GM21423 (cell line): ENCODE results near the gene CKB.
"Not testable (repeated sequence)": the region's sequence is repeated elsewhere in the genome, so short reads cannot be mapped to it uniquely, and the experiment has no call there.

Source experiments
- ATAC-seq: cut with Tn5 transposase; IDR thresholded peaks from one replicate; pipeline ENCODE4 v1.9.1; 2021; ENCODE audit warnings: mild to moderate bottlenecking, moderate library complexity; ENCODE audit not compliant: unreplicated experiment

The CKB gene

GRCh38 chr14:103514596-103515421 lies 7.8 kb downstream of the CKB start:
- ATAC-seq = no peak

DNA sequence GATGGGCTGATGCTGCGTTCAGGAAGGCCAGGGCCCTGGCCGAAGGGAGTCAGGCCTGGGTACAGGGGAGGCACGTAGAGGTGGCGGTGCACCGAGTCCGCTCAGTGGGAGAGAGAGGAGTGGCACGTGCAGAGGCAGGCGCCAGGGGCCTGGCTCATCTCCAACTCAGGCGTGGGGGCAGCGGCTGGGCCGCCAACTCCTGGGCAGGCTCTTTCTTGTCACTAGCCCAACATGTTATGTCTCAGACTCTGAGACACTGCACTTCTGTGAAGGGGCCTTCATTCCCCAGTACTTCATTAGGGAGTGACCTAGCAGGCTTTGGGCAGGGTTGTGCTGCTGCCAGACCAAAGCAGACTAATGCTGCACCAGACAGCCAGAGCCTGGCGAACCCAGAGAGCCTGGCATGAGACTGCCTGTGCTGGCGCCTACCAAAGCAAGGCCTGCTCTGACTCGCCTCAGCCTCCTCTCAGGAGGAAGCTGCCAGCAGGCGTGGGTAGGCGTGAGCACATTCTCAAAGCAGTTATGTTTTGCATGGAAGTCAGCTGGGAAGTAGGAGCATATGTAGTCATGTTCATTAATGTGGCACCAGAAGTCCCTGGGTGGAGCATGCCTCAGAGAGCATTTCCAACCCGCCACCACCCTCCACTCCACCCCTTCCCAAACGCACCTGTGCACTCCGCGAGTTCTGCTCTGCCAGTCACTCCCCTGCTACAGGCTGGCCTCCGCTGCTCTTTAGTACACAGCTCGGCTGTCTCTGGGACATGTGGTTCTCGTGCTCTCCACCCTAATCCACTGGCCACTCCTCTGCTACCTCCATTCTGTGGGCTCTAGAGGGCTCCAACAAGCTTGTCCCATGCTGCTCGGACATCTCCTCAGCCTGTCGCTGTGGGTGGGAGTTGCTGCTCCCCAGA lies 9.7 kb downstream of the CKB start:
- ATAC-seq = no peak

GRCh38 chr14:103512180-103512579 lies 10.4 kb downstream of the CKB start:
- not testable (repeated sequence) for ATAC-seq

DNA sequence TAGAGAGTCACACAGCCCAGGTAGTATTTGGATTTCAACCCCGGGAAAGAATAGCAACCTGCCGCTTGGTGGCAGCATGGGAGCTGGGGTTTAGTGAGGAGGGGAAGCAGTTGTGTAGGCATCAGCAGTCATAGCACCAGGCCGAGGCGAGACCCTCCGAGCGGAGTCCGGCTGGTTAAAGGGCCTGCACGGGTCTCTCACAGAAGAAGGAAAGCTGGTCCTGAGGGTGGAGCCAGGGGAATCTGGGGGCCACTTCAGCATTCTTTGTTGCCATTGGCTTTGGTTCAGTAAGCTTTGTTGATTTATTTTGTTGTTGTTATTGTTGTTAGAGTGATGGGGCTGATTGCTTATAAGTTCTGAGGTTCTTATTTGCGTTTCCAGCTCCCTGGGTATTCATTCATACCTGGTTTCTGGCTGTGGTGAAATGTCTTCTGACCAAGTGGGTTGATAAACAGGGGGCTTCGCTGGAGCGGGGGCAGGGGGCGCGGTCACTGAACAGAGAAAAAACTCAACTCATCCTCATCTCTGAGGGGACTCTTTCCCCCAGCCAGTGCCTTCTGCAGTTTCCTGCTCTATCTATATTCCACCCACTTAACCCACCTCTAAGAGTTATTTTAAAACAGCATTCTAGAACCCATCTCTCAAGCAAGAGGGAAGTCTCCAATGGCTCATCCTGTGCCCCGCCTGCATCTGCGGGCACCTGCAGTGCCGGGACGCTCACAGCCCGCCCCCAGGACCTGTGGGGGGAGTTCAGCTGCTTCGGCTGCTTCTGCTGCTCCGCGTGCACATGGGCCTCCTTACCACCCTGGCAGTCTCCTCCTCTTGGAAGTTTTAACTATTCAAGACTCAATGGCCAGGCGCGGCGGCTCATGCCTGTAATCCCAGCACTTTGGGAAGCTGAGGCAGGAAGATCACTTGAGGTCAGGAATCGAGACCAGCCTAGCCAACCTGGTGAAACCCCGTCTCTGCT lies 11.6 kb downstream of the CKB start:
- ATAC-seq = no peak

GRCh38 chr14:103509864-103510723 lies 12.5 kb downstream of the CKB start:
- no peak for ATAC-seq

- ATAC-seq = no peak
Measured at GRCh38 chr14:103508521-103509329, 13.9 kb downstream of the CKB start.

- ATAC-seq = no peak
Measured at GRCh38 chr14:103507751-103508150, 14.9 kb downstream of the CKB start.

DNA sequence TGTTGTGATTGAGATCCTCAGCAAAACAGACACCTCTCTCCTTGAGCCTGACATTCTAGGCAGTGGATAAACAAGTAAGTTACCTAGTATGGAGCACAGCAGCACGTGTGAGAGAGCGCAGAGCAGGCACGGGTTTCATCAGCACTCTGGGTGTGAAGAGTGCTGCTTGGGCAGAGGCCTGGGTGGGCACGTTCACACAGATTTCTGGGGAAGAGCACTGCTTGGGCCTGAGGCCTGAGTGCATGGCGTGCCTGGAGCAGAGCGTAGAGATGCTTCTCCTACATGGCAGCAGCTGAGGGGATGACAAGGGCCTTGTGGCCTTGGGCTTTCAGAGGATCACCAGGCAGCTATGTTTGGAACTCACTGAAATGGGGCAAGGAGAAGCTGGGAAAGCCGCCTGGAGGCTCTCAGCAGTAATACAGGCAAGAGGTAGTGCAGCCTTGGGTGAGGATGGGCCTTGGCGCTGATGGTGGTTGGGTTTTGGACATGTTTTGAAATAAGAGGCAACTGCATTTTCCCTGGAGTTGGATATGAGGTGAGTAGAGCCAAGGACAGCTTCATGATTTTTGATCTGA lies 17.6 kb downstream of the CKB start:
- ATAC-seq = no peak

GRCh38 chr14:103503296-103503695 lies 19.3 kb downstream of the CKB start:
- ATAC-seq = no peak

DNA sequence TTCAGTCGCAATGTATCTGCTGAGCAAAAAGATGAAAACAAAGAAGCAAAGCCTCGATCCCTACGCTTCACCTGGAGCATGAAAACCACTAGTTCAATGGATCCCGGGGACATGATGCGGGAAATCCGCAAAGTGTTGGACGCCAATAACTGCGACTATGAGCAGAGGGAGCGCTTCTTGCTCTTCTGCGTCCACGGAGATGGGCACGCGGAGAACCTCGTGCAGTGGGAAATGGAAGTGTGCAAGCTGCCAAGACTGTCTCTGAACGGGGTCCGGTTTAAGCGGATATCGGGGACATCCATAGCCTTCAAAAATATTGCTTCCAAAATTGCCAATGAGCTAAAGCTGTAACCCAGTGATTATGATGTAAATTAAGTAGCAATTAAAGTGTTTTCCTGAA lies 19.8 kb downstream of the CKB start:
- no peak for ATAC-seq

- ATAC-seq = no peak
Measured at GRCh38 chr14:103501921-103502669, 20.5 kb downstream of the CKB start.

DNA sequence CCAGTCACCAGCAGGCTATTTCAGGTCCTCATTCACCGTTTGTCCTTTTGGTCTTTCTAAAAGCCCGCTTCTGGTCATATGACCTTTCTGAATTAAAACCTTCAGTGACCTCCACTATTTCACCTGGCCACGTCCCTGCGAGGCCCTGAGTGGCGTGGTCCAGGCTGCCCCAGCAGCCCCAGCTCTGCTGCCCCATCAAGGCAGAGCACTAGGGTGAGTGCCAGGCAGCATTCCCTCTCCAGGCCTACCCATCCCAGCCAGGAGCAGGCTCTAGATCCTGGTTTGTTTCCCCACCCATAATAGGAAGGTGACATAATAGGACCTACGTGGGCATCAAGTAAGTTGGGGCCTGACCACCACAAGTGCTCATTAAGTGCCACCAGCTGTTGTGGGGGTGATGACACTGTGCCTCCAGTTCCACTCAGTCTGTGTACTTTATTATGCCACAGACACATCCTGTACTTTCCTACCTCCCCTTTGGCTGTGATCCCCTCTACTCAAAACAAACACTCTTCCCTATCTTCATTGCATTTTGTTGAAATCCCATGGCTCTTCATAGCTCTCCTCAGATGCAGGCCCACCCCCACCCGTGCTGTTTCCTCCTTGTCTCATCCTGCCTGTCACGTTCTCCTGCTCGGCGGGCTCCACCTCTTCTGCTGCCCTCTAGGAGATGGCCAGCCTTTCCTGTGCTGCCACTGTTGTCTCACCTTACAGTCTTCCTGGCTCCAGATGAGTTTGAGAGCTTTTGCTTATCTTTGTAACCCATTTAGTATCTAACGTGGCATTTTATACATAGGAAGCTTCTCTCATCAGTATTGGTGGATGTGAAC lies 21.4 kb downstream of the CKB start:
- no peak for ATAC-seq

- peak; percentile 56 for ATAC-seq
Measured at GRCh38 chr14:103500148-103500990, 22.3 kb downstream of the CKB start.

DNA sequence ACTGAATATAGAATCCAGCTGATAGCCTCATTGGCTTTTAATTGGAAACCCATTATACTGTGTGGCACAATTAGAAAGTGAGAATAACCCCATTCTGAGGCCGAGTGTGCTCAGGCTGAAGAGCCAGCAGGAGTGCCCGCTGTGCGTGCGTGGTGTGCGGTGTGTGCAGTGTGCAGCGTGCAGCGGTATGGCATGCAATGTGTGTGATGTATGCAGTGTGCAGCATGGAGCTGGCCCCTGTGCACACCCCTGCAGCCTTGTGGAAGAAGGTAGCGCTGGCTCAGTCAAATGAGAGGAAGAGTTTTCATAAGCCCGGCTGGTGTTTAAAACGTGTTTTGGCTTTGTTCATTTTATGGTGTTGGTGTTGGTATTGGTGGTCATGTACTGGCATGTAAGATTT lies 22.9 kb downstream of the CKB start:
- no peak for ATAC-seq

DNA sequence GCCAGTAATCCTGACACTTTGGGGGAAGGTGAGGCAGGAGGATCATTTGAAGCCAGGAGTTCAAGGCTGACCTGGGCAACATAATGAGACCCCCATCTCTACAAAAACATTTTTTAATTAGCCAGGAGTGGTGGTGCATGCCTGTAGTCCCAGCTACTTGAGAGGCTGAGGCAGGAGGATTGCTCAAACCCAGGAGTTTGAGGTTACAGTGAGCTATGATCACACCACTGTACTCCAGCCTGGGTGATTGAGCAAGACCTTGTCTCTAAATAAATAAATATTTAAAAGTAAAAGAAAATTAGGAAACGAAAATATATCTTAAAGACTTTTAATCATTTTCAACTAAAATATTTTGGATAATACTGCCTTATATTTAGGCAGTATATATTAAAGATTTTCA lies 25.9 kb downstream of the CKB start:
- no peak for ATAC-seq

DNA sequence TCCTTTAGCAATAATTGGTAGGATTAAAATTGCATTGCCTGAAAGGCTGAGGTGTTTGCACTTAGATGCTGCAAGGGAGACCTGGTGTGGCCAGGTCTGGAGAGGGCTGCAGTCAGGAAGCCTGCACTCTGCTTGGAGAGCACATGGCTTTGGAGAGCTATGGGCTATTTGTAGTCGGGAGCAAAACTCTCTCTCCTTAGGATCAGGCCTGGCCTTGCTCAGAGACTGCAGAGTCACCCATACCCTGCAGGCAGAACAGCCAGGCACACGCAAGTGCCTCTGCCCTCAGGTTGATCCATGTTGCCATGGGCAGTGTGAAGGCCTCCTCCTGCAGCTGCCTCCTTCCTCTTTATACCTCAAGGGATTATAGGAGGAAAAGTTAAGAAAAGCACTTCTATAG lies 26.8 kb downstream of the CKB start:
- ATAC-seq = no peak
